GM21367 (cell line): ENCODE data around the gene CEP89.
"Not testable (repeated sequence)": the region's sequence is repeated elsewhere in the genome, so short reads cannot be mapped to it uniquely, and the experiment has no call there.

Experiments used
- ATAC-seq: cut with Tn5 transposase; IDR thresholded peaks from one replicate; pipeline ENCODE4 v1.9.1; 2021; ENCODE audit not compliant: unreplicated experiment

Gene CEP89

DNA sequence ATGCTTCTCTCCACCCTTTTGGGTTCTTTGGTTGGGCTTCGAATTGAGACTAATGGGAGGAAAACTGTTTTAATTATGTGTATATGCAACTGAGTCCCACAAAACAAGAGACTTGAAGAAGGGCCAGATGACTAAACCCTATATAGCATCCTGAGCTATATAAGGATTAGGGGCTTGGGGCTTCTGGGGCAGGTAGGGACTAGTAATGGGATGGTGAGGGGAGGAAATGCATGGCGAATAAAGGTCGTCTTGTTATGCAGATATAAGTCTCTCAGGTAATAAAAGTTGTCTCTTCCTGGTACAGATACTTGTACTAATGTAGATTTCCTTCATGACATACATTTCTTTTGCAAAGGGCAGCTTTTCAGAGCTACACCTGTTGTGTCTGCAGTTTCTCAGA is 99.4 kb downstream of the CEP89 start:
- ATAC-seq = no peak

DNA sequence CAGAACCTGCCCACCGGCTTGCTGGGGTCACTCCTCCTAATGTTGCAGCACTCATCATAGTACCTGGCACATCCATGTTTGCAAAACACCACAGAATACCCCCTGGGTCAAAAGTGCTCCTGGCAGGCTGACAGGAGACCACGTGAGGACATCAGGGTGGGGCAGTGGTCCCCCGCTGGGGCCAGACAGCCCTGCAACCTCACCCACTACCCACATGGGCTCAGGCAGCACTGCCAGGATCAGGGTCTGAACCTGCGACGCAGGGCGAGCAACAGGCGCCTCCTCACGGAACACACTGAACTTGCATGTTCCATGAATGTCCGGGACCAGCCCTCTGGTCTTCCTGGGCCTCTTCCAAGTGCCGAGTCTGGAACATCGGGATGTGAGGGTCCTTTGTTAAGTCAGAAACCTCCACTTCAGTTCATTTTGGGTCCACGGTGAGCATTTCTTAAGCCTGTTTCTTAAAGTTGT is 100.7 kb downstream of the CEP89 start:
- no peak for ATAC-seq

DNA sequence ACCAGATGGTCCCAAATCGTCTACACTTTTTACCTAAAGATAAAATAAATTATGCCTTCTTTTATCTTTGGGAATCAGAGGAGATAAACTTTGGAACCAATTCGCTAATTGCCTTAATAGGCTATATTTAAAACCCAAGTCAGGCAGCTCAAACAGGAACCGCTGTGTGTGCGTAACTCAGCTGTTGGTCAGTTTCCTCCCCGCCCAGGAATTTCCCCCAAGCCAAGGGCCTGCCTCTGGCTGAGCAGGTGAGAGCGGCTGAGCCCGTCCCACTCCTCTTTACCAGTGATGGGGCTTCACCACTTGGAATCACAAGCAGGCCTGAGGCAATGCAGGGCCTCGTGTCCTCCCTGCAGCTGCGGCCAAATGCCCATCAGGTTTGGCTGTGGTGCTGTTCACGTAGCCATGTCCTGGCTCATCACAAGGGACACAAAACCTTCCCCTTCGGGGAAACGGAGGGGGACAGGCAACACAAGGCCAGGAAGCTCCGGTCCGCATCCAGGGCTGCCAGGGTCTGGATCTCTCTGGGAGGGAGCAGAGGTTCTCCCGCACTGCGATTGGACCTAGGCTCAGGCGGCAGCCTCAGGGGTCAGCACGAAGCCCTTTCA is 101.7 kb downstream of the CEP89 start:
- no peak for ATAC-seq

DNA sequence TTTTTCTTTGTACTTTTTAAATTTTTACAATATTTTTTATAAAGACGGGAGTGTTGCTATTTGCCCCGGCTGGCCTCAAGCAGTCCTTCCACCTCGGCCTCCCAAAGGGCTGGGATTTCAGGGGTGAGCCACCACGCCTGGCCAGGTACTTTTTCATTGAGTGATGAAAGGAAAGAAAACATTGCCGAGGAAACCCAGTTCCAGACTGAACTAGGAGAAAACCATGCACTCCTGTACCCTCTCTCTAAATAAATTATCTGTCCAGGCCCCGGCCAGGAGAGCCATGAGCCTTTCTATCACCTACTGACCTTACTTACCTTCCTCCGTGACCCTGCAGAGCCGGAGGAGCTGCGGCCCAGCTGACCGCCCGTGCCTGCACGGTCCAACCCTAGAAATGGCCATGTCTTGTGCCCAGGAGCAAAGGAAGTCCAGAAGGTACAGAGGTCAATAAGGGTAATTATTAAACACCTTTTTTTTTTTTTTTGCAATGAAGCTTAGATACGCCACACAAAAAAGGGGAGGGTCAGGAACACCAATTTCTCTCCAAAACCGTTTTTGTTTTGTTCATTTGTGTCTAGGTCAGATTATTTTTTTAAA is 102.3 kb downstream of the CEP89 start, which contains the start of gene SLC7A9:
TSS of gene SLC7A9 (minus strand) at position 399 of the 597 bp plus-strand sequence. CDS start 1,233 bp downstream, outside the sequence.
- ATAC-seq = no peak

DNA sequence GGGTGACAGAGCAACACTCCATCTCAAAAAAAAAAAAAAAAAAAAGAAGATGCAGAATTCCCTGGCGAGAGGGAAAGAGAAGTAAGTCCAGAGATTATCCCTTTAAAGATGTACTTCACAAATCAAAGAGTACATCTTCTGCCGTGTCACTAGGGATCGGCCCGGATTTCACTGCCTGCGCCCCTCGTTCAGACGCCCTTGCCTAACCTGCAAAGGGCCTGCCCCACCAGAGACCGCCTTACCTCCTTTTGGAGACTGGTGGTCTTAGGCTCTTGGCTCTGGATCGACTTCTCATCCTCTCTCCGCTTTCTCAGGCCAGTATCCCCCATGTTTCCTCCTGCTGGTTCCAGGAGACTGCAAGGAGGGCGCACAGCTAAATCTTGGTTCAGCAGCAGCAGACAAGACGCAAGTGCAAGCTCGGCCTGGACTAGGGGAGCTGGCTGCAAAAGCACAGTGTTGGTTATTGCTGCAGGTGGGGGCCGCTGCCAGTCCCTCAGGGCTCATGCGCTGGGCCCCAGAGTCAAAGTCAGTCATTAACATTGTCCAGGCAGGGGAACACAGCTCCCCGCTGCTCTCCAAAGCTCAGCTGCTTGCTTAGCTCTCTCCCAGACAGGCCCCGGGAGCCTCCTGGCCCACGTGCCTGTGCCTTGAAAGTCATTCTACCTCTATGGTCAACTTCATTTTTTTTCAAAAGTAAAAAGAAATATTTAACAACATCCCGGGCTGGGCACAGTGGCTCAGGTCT is 103.4 kb downstream of the CEP89 start:
- no peak for ATAC-seq

DNA sequence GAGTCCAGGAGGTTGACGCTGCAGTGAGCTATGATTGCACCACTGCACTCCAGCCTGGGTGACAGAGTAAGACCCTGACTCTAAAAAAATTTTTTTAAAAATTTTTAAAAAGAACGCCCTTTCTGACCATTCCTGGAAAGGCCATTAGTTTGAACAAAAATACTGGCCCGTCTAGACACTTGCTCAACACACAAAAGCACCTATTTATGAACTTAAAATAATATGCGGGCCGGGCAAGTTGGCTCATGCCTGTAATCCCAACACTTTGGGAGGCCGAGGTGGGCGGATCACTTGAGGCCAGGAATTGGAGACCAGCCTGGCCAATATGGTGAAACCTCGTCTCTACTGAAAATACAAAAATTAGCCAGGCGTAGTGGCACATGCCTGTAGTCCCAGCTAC is 104.3 kb downstream of the CEP89 start:
- ATAC-seq = not testable (repeated sequence)

DNA sequence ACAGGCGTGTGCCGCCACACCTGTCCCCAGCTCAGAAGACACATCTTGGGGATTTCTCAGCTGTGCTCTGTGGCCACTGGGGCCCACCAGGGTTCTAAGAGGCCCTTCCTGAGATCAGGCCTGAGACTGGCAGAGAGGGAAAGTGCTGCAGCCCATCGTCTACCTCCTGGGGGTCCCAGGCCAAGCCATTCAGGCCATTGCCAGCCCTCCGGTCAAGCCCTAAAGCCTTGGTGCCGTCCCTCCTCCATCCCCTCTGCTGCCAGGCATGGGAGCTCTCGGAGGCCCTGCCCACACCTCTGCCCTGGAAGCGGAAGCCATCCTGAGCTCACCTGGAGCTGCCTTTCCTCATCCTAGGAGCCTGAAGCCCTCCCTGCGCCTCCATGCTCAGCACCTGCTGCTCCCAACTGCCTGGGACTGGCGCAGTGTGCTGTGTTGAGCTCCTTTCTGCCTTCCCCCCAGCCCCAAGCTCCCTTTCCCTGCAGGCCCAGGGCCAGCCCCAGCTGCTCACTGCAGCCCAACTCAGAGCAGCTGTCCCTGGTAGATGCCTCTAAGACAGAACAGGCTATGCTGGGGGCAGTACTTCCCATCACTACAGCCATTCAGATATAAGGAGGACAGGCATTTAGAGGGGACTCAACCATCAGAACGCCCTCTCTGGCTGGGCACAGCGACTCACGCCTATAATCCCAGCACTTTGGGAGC is 105.0 kb downstream of the CEP89 start:
- no peak for ATAC-seq

DNA sequence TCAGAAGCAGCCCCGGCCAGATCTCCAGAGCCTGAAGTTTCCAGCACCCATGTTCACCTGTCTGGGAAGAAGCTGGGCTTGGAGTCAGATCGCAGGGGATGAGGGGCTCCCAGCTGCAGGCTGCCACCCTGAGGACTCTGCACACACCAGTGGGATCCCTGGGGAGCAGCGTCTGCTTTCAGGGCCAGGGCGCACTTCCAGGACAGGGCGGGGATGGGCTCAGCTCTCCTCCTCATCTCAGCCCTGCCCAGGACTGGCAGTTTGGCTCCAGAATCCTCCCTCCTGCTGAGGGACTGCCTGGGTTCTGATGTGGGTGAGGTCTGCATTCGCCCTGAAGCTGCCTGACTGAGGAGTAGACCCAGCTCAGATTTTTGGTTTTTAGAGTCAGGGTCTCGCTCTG is 105.7 kb downstream of the CEP89 start:
- ATAC-seq = no peak

DNA sequence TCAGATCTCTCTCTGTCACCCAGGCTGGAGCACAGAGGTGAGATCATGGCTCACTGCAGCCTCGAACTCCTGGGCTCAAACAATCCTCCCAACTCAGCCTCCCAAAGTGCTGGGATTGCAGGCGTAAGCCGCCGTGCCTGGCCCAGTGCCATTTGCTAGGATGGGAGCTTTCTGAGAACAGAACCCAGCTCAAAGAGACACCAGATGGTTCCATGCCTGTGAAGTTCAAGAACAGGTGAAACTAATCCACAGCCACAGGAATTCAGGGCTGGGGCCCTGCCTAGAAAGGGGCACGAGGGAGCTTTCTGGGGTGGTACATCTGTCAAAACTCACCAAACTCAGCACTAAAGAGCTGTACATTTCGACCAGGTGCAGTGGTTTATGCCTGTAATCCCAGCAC is 106.4 kb downstream of the CEP89 start:
- no peak for ATAC-seq

DNA sequence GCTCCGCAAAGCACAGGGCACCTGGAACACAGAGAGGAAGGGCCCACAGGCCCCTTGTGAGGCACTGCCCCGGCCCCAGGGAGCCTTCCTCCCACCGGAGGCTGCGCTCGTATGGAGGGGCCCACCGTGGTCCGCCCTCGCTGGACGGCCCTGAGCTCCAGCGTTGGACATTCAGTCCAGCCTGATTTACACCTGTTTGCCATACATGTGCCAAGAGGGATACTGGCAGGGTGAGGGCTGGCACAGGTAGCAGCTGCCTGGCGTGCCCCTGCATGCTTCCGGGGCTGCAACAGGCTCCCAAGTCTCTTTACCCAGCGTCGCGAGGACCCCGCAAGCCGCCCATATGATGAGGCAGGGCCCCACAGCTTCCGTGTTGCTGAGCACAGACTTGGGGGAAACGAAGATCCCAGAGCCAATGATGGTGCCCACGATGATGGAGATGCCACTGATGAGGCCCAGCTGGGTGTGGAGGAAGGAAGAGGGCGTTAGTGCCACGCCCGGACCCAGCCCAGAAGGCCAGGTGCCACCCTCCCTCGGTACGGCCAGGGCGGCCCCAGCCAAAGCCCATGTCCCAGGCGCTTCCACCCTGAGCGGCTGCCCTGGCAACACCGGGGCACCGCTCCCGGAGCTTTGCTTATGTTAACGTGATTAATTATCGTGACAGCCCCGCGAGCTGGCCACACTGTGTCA is 107.3 kb downstream of the CEP89 start:
- no peak for ATAC-seq

DNA sequence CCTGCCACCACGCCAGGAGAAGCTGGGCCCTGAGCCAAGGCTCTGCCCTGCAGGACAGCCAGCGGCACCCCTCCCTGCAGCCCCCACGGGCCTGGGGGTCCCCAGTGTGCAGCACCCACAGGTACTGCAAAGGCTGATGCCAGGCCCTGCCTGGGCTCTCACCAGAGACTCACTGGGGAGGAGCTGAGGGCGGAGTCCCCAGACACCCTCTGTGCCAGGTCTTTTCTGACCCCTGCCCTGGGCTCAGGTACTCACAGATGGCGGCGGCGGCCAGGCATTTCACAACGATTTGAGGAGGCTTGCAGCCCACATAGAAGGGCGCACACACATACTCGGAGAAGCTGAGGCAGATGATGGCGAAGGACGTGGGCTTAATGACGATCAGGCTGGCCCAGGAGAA is 107.9 kb downstream of the CEP89 start:
- no peak for ATAC-seq

DNA sequence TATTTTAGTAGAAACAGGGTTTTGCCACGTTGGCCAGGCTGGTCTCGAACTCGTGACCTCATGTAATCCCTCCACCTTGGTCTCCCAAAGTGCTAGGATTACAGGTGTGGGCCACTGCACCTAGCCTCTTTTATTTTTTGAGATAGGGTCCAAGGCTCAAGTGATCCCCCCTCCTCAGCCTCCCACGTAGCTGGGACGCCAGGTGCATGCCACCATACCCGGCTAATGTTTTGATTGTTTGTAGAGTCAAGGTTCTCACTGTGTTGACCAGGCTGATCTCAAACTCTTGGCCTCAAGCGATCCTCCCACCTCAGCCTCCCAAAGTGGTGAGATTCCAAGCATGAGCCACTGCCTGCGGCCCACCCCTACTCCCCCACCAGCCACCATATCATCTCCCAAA is 108.5 kb downstream of the CEP89 start:
- no peak for ATAC-seq

DNA sequence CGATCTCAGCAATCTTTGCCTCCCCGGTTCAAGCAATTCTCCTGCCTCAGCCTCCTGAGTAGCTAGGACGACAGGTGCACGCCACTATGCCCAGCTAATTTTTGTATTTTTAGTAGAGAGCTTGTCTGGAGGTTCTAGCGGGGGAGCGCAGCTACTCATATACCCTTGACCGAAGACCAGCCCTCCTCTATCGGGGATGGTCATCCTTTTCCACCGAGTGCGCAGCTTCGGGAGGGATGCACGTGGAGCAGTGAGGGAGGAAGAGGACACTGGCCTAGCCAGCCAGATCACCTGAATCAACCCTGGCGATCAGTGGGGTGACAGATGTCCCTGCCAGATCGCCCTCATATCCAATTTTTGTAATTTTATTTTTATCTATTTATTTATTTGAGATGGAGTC is 109.0 kb downstream of the CEP89 start:
- ATAC-seq = no peak

DNA sequence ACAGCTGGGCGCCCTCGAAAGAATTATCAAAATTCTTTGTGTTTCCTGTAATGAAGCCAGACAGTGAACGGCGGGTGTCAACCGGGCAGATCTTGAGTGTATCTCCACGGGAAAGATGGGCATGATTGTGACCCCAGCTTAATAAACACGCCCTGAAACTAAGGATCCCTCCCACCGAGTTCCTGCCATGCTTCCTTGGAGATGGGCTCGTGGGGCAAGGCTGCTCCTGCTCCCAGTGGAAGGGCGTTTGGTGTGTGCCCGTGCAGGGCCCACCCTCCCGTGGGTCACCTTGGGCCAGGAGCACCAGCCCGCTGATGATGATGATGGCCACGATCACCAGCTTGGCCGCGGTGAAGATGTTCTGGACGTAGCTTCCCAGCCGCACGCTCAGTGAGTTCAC is 109.6 kb downstream of the CEP89 start:
- ATAC-seq = no peak

DNA sequence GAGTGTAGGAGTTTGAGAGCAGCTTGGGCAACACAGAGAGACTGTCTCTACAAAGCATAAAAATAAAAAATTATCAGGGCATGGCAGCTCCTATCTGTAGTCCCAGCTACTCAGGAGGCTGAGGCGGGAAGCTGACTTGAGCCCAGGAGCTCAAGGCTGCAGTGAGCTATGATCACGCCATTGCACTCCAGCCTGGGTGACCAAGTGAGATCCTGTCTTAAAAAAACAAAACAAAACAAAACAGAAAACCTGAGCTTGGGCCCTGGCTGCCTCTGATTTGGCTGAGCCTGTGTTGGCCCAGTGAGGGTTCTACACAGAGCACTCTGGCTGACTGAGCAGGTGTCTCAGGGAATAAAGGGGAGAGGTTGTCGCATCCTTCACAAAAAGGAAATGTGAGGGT is 110.2 kb downstream of the CEP89 start:
- no peak for ATAC-seq

DNA sequence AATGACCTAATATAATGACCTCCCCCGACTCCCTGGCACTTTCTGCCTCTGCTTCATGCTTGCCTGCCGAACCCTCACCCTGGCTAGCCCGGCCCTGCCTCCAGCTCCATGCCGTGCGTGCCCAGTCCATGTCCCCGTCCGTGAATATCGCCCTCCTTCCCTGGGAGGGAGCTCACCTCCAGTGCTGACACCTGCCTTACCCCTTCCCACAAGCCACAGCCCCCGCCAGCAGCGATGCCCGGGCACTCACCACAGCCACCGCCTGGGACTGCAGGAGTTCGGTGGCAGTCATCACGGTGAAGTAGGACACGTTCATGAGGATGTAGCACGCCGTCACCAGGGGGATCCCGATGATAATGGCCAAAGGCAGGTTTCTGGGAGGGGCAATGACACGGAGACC is 112.2 kb downstream of the CEP89 start:
- ATAC-seq = no peak

DNA sequence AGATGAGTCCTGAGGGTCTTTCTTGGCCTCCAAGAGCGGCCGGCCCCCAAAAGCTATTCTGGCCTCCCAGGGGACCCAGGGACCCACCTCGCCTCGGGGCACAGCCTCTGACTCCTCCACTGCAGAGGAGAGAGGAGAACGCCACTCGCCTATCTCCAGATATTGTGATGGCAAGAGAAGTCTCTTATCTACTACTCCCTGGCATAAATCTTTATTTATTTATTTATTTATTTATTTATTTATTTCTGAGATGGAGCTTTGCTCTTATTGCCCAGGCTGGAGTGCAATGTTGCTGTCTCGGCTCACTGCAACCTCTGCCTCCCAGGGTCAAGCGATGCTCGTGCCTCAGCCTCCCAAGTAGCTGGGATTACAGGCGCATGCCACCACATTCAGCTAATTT is 113.2 kb downstream of the CEP89 start:
- ATAC-seq = no peak

DNA sequence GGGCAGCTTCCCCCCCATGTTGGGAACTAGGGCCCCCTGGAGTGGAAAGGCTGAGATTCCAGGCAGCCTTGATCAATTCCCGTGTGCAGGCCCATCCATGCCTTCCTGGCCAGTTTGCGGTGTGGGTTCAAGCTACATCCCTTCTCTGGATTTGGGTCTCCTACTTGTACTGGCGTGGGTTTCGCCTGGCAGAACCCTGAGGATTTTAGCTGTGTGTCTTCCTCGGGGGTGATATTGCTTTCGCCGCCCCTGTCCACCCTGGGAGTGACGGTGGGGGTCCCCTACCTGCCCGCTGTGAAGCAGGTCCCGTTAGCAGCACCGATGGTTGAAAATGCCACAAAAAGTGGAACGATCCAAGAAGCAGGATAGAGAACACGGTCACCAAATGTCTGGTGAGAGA is 113.6 kb downstream of the CEP89 start:
- ATAC-seq = no peak

DNA sequence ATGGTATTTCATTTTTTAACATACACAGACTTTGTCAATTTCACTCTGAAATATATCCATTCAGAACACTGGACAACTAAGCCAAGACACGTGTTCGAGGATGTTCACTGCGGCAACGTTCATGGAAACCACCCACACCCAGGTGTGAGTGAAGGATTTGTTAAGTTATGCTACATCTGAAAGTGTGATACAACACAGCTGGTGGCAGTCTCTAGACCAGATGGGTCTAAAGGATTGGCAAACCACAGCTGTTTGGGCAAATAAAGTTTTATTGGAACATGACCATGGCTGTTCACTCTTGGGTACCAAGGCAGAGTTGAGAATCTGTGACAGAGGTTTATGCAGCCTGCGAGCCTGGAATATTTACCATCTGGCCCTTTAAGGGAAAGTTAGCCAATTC is 114.2 kb downstream of the CEP89 start:
- ATAC-seq = no peak

DNA sequence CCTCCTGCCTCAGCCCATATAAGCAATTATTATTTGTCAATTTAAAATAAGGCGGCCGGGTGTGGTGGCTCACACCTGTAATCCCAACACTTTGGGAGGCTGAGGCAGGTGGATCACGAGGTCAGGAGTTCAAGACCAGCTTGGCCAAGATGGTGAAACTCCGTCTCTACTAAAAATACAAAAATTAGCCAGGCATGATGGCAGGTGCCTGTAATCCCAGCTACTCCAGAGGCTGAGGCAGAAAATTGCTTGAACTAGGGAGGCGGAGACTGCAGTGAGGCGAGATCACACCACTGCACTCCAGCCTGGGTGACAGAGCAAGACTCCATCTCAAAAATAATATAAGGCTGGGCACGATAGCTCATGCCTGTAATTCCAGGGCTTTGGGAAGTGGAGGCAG is 114.9 kb downstream of the CEP89 start:
- ATAC-seq = not testable (repeated sequence)

DNA sequence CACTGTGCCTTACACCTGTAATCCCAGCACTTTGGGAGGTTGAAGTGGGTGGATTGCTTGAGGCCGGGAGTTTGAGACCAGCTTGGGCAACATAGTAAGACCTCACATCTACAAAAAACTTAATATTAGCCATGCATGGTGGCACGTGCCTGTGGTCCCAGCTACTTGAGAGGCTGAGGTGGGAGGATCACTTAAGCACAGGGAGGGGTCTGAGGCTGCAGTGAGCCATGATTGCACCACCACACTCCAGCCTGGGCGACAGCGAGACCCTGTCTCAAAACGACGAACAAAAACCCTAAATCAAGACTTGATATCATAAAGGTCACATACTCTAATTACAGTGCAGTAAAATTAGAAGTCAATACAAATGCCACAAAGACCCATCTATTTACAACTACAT is 119.5 kb downstream of the CEP89 start:
- no peak for ATAC-seq
